Gastrocnemius medialis (tissue), 4 donors: ENCODE results near the gene KLKB1.

ENCODE experiments used
- CTCF ChIP-seq, 5 experiments: fragments of 450-650 bp in 3 of 5; fragments of 200-600 bp in 2 of 5; sonication (generic) in 2 of 5; IDR thresholded peaks in 4 of 5; conservative IDR thresholded peaks in 1 of 5; 1 replicate in 4 of 5; 2 replicates in 1 of 5; pipeline ENCODE4 v1.5.1; 2016 to 2019; ENCODE audit warnings: antibody characterized with exemption in 5 of 5, mild to moderate bottlenecking in 3 of 5, moderate library complexity in 3 of 5
- POLR2A ChIP-seq, 2 donors: fragments of 450-650 bp; IDR thresholded peaks; one replicate each; pipeline ENCODE4 v1.6.1; 2017; ENCODE audit warnings: antibody characterized with exemption in 2 of 2, mild to moderate bottlenecking in 2 of 2, moderate library complexity in 2 of 2

- TF ChIP-seq CTCF (IDR thresholded peaks at IDR 0.05 in 4 of 5, conservative IDR thresholded peaks at IDR 0.05 in 1 of 5) (no peak), POLR2A (IDR thresholded peaks at IDR 0.05) (no peak)
Observed at GRCh38 chr4:186236126-186236525, 8.8 kb downstream of the KLKB1 start.
